Stomach (tissue), 4 donors: ENCODE data around the gene HSPA5.

Experiments
- CTCF ChIP-seq, 7 experiments: fragments of 450-650 bp in 4 of 7; fragments of 200-600 bp in 3 of 7; sonication (generic) in 3 of 7; IDR thresholded peaks; one replicate each; pipeline ENCODE4 v1.5.1; 2016 to 2019; ENCODE audit warnings: antibody characterized with exemption in 7 of 7, control low read depth in 2 of 7, mild to moderate bottlenecking in 1 of 7
- POLR2A ChIP-seq, 4 donors: fragments of 450-650 bp; IDR thresholded peaks; one replicate each; pipeline ENCODE4 v1.6.1; 2016; ENCODE audit warnings: antibody characterized with exemption in 4 of 4, control low read depth in 2 of 4, mild to moderate bottlenecking in 1 of 4, moderate library complexity in 1 of 4

GRCh38 chr9:125227761-125228160 lies 13.4 kb downstream of the HSPA5 start:
- TF ChIP-seq CTCF (IDR thresholded peaks at IDR 0.05) (no peak), POLR2A (IDR thresholded peaks at IDR 0.05) (no peak)
